Neural crest cell (in vitro differentiated cells): ENCODE measurements around the gene CARM1. TPM values are rescaled to one million over a fixed set of nuclear protein-coding genes. Genes with fewer than 3 reads are reported as not detected.
"Not testable (repeated sequence)": the region's sequence is repeated elsewhere in the genome, so short reads cannot be mapped to it uniquely, and the experiment has no call there.

ENCODE experiments used
- DNase-seq: peaks from one replicate; pipeline ENCODE4 v3.0.0; 2021; ENCODE audit warnings: low read depth, mixed read lengths, low spot score
- H3K27ac Mint-ChIP-seq: one replicate; pipeline ENCODE4 v1.8.0; 2021; ENCODE audit warnings: mild to moderate bottlenecking, mixed read lengths; ENCODE audit not compliant: unreplicated experiment
- H3K27me3 Mint-ChIP-seq: 2 replicates; pipeline ENCODE4 v1.8.0; 2021; ENCODE audit warnings: low read depth, mild to moderate bottlenecking, mixed read lengths
- H3K36me3 Mint-ChIP-seq: 2 replicates; pipeline ENCODE4 v1.8.0; 2021; ENCODE audit warnings: low read depth, mild to moderate bottlenecking, mixed read lengths
- H3K4me1 Mint-ChIP-seq: 2 replicates; pipeline ENCODE4 v1.8.0; 2021; ENCODE audit warnings: mixed read lengths
- H3K4me3 Mint-ChIP-seq: one replicate; pipeline ENCODE4 v1.8.0; 2021; ENCODE audit warnings: mild to moderate bottlenecking, mixed read lengths
- H3K9me3 Mint-ChIP-seq: 2 replicates; pipeline ENCODE4 v1.8.0; 2021; ENCODE audit warnings: mixed read lengths
- total RNA-seq: library from RNA; stranded (reverse); gene quantifications from 2 replicates; pipeline ENCODE4 v1.2.1, GENCODE V29; 2021
- TF ChIP-seq, protein P1 (sequence below): fragments of 200-600 bp; sonication (generic); conservative IDR thresholded peaks from 2 replicates; pipeline ENCODE4 v1.5.0; 2021; ENCODE audit warnings: antibody characterized with exemption, mild to moderate bottlenecking

CARM1 gene
- total RNA-seq, 1 donor from 2014 or later = 99.6 TPM

- H3K4me3 Mint-ChIP-seq = peak overlapping the region; percentile 90
- H3K27ac Mint-ChIP-seq = peak overlapping the region; percentile 83
- no peaks in the 10 kb centered on the region for H3K36me3 Mint-ChIP-seq
- no peaks in the 10 kb centered on the region for H3K9me3 Mint-ChIP-seq
- TF ChIP-seq, protein P1, sequence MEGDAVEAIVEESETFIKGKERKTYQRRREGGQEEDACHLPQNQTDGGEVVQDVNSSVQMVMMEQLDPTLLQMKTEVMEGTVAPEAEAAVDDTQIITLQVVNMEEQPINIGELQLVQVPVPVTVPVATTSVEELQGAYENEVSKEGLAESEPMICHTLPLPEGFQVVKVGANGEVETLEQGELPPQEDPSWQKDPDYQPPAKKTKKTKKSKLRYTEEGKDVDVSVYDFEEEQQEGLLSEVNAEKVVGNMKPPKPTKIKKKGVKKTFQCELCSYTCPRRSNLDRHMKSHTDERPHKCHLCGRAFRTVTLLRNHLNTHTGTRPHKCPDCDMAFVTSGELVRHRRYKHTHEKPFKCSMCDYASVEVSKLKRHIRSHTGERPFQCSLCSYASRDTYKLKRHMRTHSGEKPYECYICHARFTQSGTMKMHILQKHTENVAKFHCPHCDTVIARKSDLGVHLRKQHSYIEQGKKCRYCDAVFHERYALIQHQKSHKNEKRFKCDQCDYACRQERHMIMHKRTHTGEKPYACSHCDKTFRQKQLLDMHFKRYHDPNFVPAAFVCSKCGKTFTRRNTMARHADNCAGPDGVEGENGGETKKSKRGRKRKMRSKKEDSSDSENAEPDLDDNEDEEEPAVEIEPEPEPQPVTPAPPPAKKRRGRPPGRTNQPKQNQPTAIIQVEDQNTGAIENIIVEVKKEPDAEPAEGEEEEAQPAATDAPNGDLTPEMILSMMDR = peak; percentile 14
- peaks cover 41% of the 10 kb centered on the region for H3K4me1 Mint-ChIP-seq
- H3K27me3 Mint-ChIP-seq = no peaks in the 10 kb centered on the region
- no peak for DNase-seq
Observed at GRCh38 chr19:10872546-10873107, 1.3 kb downstream of the CARM1 start.

- Mint-ChIP-seq H3K27me3 (no peaks in the 10 kb centered on the region), H3K4me1 (peaks cover 45% of the 10 kb centered on the region), H3K4me3 (peak overlapping the region; percentile 83), H3K36me3 (peaks cover under 1% of the 10 kb centered on the region), H3K27ac (no peak overlapping the region), H3K9me3 (no peaks in the 10 kb centered on the region)
- no peak for DNase-seq
- TF ChIP-seq, protein P1 = no peak
Observed at GRCh38 chr19:10874024-10874423, 2.7 kb downstream of the CARM1 start.

- Mint-ChIP-seq H3K4me1 (peaks cover 51% of the 10 kb centered on the region), H3K27ac (no peak overlapping the region), H3K9me3 (no peaks in the 10 kb centered on the region), H3K27me3 (no peaks in the 10 kb centered on the region), H3K4me3 (peak overlapping the region; percentile 74), H3K36me3 (peaks cover 4% of the 10 kb centered on the region)
- TF ChIP-seq, protein P1 = no peak
- no peak for DNase-seq
Observed at GRCh38 chr19:10876459-10877240, 5.3 kb downstream of the CARM1 start.

DNA sequence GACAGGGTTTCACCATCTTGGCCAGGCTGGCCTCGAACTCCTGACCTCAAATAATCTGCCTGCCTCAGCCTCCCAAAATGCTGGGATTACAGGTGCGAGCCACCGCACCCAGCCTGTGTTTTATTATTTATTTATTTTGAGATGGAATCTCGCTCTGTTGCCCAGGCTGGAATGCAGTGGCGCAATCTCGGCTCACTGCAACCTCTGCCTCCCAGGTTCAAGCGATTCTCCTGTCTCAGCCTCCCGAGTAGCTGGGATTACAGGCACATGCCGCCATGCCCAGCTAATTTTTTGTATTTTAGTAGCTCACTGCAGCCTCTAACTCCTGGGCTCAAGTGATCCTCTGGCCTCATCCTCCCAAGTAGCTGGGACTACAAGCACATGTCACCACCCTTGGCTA, 6.3 kb downstream of the CARM1 start:
- DNase-seq, H3K36me3 Mint-ChIP-seq, H3K4me3 Mint-ChIP-seq, H3K27me3 Mint-ChIP-seq, H3K9me3 Mint-ChIP-seq: not testable (repeated sequence)
- Mint-ChIP-seq H3K27ac (peak overlapping the region; percentile 67), H3K4me1 (peaks cover 54% of the 10 kb centered on the region)

DNA sequence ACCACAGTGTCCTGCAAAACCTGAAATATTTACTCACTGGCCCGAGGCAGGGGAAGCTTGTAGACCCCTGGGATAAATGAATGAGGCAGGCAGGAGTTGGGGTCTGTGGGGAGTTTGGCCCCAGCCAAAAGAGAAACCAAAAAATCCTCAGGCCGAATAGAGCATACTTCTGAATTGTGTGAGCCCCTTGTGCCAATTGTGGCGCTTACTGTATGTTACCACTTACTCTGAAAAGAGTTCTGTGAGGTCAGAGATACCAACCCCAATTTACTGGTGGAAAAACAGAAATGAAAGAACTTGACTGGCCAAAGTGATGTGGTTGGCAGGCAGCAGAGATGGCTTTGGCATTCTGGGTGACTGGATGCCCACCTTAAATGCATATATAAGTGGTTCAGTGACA, 6.9 kb downstream of the CARM1 start:
- Mint-ChIP-seq H3K9me3 (no peaks in the 10 kb centered on the region), H3K36me3 (peaks cover 4% of the 10 kb centered on the region), H3K4me1 (peaks cover 48% of the 10 kb centered on the region), H3K27ac (no peak overlapping the region), H3K4me3 (no peak overlapping the region), H3K27me3 (no peaks in the 10 kb centered on the region)
- DNase-seq = no peak
- TF ChIP-seq, protein P1 = no peak
